ENCODE data around the gene APEH. TPM values are rescaled to one million over a fixed set of nuclear protein-coding genes. Genes with fewer than 3 reads are reported as not detected.

The APEH gene
- total and polyA plus RNA-seq, 12 donors: 36.5 to 166 (median 124) TPM

DNA sequence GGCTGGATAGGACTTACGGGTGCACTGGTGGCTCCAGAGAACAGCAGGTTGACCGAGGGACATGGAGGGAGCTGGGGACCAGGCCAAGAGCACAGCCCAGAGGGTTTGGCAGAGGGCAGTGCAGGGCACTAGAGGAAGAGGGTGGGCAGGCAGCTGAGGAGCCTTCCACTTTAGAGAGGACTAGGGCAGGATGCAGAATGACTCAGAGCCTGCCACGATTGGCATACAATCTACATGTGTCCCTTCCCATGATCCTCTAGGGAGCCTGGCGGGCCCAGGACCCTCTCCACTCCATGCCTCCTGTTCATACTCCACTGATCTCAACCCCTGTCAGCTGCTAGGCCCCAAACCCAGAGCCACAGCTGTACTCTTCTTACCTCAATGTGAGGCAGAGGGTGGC lies 14.4 kb upstream of the APEH start:
- DNase-seq: no peak
- intact Hi-C loops (cut with DNase I): no loop called here

DNA sequence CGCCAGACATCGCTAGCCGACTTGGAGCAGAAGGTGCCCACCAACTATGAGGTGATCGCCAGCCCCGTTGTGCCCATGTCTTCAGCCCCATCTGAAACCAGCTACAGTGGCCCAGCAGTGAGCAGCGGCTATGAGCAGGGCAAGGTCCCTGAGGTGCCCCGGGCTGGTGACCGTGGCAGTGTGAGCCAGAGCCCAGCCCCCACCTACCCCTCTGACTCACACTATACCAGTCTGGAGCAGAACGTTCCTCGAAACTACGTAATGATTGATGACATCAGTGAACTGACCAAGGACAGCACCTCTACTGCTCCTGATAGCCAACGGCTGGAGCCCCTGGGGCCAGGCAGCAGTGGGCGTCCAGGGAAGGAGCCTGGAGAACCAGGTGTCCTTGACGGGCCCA lies 12.9 kb upstream of the APEH start:
- DNase-seq: peak; percentile 88 to 97 (median 92)
- intact Hi-C loops (cut with DNase I): no loop called here
- no peaks in the 10 kb centered on the region for H3K36me3 ChIP-seq (replicated peaks in 1 of 2)
- no peaks in the 10 kb centered on the region for H3K27me3 ChIP-seq
- H3K27ac ChIP-seq: peak overlapping the region in 2 of 5 donors; percentile 56 to 81
- TF ChIP-seq, protein P1, sequence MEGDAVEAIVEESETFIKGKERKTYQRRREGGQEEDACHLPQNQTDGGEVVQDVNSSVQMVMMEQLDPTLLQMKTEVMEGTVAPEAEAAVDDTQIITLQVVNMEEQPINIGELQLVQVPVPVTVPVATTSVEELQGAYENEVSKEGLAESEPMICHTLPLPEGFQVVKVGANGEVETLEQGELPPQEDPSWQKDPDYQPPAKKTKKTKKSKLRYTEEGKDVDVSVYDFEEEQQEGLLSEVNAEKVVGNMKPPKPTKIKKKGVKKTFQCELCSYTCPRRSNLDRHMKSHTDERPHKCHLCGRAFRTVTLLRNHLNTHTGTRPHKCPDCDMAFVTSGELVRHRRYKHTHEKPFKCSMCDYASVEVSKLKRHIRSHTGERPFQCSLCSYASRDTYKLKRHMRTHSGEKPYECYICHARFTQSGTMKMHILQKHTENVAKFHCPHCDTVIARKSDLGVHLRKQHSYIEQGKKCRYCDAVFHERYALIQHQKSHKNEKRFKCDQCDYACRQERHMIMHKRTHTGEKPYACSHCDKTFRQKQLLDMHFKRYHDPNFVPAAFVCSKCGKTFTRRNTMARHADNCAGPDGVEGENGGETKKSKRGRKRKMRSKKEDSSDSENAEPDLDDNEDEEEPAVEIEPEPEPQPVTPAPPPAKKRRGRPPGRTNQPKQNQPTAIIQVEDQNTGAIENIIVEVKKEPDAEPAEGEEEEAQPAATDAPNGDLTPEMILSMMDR (IDR thresholded peaks at IDR 0.05): no peak
- no peak for TF ChIP-seq POLR2A (IDR thresholded peaks at IDR 0.05)
- H3K9me3 ChIP-seq (replicated peaks in 1 of 3): no peaks in the 10 kb centered on the region
- no peak overlapping the region for H3K4me3 ChIP-seq
- H3K4me1 ChIP-seq (replicated peaks in 1 of 2): peaks cover 0 to 11% of the 10 kb centered on the region in 2 donors
- 51 to 79% (median 58%) methylated on average over 7 to 14 of the region's 14 CpGs for WGBS, 4 donors

More for the DNA sequence above, 14.4 kb upstream of the APEH start:
- H3K9me3 ChIP-seq (replicated peaks in 1 of 3): no peaks in the 10 kb centered on the region
- WGBS, 4 donors: 60 to 86% (median 82%) methylated on average over 4 of the region's 4 CpGs
- H3K4me3 ChIP-seq: no peak overlapping the region
- TF ChIP-seq, protein P1 (IDR thresholded peaks at IDR 0.05): no peak
- no peak for TF ChIP-seq POLR2A (IDR thresholded peaks at IDR 0.05)
- H3K27me3 ChIP-seq: no peaks in the 10 kb centered on the region
- peaks cover 0 to 6% of the 10 kb centered on the region in 2 donors for H3K4me1 ChIP-seq (replicated peaks in 1 of 2)
- no peaks in the 10 kb centered on the region for H3K36me3 ChIP-seq (replicated peaks in 1 of 2)
- no peak overlapping the region for H3K27ac ChIP-seq

DNA sequence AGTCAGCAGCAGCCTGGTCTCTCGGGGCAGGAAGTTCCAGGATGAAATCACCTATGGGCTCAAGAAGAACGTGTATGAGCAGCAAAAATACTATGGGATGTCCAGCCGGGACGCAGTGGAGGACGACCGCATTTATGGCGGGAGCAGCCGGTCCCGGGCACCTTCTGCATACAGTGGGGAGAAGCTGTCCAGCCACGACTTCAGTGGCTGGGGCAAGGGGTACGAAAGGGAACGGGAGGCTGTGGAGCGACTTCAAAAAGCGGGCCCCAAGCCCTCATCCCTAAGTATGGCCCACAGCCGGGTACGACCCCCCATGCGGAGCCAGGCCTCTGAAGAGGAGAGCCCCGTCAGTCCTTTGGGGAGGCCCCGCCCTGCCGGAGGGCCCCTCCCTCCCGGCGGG lies 12.1 kb upstream of the APEH start:
- Histone ChIP-seq H3K4me1 (replicated peaks in 1 of 2) (peaks cover 0 to 11% of the 10 kb centered on the region in 2 donors), H3K36me3 (replicated peaks in 1 of 2) (no peaks in the 10 kb centered on the region), H3K27ac (peak overlapping the region in 1 of 5 donors; percentile 81), H3K4me3 (no peak overlapping the region), H3K27me3 (no peaks in the 10 kb centered on the region), H3K9me3 (replicated peaks in 1 of 3) (no peaks in the 10 kb centered on the region)
- no peak for DNase-seq
- 90 to 93% (median 92%) methylated on average over 14 to 22 of the region's 22 CpGs for WGBS, 4 donors
- intact Hi-C loops (cut with DNase I): no loop called here
- no peak for TF ChIP-seq POLR2A (IDR thresholded peaks at IDR 0.05)
- TF ChIP-seq, protein P1 (IDR thresholded peaks at IDR 0.05): no peak

DNA sequence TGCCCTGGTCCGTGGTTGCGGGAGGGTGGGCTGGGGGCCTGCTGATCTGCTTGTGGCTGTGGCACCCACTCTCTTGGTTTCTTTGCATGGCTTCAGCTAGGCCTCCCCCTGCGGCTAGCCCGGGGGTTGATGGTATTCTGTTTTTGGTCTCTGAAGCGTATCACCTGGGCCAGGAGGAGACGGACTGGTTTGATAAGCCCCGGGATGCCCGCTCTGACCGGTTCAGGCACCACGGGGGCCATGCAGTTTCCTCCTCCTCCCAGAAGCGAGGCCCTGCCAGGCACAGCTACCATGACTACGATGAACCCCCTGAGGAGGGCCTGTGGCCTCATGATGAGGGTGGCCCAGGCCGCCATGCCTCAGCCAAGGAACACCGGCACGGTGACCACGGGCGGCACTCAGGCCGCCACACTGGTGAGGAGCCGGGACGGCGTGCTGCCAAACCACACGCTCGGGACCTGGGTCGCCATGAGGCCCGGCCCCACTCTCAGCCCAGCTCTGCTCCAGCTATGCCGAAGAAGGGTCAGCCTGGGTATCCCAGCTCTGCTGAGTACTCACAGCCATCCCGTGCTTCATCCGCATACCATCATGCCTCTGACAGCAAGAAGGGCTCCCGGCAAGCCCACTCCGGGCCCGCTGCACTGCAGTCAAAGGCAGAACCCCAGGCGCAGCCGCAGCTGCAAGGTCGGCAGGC lies 11.3 kb upstream of the APEH start:
- Histone ChIP-seq H3K4me3 (no peak overlapping the region), H3K9me3 (replicated peaks in 1 of 3) (no peaks in the 10 kb centered on the region), H3K36me3 (replicated peaks in 1 of 2) (no peaks in the 10 kb centered on the region), H3K27ac (no peak overlapping the region), H3K27me3 (no peaks in the 10 kb centered on the region), H3K4me1 (replicated peaks in 1 of 2) (peaks cover 0 to 11% of the 10 kb centered on the region in 2 donors)
- DNase-seq: no peak
- 88 to 96% (median 95%) methylated on average over 10 to 34 of the region's 34 CpGs for WGBS, 4 donors
- TF ChIP-seq, protein P1 (IDR thresholded peaks at IDR 0.05): no peak
- no peak for TF ChIP-seq POLR2A (IDR thresholded peaks at IDR 0.05)
- intact Hi-C loops (cut with DNase I): no loop called here

All from adrenal gland (tissue), 12 donors.